ENCODE data around the gene MAS1.

MAS1 gene

DNA sequence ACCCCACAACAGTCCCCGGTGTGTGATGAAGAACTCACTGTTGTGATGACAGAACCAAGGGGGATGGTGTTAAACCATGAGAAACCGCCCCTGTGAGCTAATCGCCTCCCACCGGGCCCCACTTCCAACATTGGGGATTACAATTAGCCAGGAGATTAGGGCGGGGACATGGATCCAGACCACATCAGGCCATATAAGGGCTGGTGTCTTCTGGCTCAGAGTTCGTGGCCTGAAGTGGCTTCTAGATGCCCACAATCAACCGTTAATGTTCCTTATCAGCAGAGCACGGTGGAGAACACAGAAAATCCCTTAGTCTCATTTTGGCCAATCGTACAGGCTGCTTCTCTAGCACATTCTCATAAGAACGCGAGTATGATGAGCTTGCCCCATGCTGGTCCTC, 10.9 kb upstream of the MAS1 start:
- DNase-seq (ENCODE audit: low spot score): peak; percentile 49
- TF ChIP-seq, protein P1, sequence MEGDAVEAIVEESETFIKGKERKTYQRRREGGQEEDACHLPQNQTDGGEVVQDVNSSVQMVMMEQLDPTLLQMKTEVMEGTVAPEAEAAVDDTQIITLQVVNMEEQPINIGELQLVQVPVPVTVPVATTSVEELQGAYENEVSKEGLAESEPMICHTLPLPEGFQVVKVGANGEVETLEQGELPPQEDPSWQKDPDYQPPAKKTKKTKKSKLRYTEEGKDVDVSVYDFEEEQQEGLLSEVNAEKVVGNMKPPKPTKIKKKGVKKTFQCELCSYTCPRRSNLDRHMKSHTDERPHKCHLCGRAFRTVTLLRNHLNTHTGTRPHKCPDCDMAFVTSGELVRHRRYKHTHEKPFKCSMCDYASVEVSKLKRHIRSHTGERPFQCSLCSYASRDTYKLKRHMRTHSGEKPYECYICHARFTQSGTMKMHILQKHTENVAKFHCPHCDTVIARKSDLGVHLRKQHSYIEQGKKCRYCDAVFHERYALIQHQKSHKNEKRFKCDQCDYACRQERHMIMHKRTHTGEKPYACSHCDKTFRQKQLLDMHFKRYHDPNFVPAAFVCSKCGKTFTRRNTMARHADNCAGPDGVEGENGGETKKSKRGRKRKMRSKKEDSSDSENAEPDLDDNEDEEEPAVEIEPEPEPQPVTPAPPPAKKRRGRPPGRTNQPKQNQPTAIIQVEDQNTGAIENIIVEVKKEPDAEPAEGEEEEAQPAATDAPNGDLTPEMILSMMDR (IDR thresholded peaks at IDR 0.05): no peak
- H3K4me3 ChIP-seq: no peak overlapping the region
- no peak overlapping the region for H3K27ac ChIP-seq

- Histone ChIP-seq H3K4me3 (no peak overlapping the region), H3K27ac (no peak overlapping the region)
- DNase-seq (ENCODE audit: low spot score): no peak
- TF ChIP-seq, protein P1 (IDR thresholded peaks at IDR 0.05): no peak
Measured at GRCh38 chr6:159880412-159880975, 10.3 kb upstream of the MAS1 start.

DNA sequence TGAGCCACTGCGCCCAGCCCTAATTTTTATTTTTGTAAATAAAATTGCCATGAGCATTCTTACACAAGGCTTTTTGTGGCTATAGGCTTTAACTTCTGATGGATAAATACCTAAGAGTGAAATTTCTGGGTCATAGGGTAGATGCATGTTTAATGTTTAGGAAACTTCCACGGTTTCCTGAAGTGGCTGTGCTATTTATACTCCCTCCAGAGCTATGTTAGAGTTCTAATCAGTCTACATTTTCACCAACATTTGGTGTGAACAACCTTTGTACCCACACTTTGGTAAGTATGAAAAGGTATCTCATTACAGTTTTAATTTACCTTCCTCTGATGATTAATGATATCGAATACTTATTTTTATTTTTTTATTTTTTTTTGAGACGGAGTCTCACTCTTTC, 6.1 kb upstream of the MAS1 start:
- TF ChIP-seq, protein P1 (IDR thresholded peaks at IDR 0.05): no peak
- no peak for DNase-seq (ENCODE audit: low spot score)
- H3K27ac ChIP-seq: no peak overlapping the region
- no peak overlapping the region for H3K4me3 ChIP-seq

DNA sequence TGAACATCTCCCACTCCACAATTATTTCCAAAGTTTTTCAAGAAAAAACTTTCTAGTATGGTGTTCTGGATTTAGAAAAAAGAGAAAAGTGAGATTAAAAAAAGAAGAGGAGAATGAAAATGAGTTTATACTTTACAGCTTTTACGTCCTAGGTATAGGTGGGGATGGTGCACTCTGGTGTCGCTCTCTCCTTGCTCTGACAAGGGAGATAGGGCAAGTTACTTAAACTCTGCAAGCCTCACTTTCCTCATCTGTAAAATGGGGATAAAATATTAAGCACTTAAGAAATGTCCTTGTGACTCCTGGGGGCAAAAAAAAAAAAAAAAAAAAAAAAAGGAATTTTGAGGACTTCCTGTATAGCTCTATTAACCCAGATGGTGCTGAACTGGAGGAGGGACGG, 4.5 kb upstream of the MAS1 start:
- no peak for DNase-seq (ENCODE audit: low spot score)
- no peak overlapping the region for H3K4me3 ChIP-seq
- TF ChIP-seq, protein P1 (IDR thresholded peaks at IDR 0.05): no peak
- no peak overlapping the region for H3K27ac ChIP-seq

DNA sequence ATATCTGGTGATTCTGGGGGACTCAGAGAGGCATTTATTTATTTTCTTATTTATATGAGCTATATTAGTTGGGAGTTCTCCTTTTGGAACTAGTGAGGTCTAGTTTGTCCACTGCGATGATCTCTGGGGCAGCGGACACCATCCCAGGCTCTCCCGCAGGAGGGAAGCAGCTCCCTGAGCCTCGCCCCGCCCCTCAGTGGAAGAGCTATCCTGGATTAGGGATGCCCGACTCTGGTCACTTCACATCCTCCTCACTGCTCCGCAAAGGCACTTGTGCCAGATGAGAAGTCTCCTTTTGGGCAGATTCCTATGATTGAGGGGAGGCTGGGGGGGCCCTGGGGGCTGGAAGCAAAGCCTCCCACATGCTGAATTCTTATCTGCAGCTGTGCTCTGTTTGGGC, 3.6 kb upstream of the MAS1 start:
- Histone ChIP-seq H3K4me3 (no peak overlapping the region), H3K27ac (no peak overlapping the region)
- TF ChIP-seq, protein P1 (IDR thresholded peaks at IDR 0.05): no peak

DNA sequence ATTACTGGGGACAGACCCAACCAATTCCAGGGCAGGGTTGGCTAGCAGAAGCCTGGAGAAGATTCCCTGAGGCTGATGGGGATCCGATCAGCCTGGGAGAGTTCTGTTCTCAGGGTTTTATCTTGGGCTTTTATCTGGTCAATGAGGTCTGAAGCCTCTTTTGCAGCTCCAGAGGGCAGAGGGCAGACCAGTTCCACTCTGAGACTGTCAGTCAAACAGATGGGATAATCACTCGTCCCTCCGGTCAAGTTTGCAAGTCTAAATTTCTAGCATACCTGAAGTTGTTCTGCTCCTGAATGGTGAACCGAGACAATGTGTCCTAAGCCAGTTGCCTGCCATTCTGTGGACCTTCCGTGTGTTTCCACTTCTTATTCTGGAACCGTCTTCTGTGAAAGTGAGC, 3.0 kb upstream of the MAS1 start:
- no peak for DNase-seq (ENCODE audit: low spot score)
- TF ChIP-seq, protein P1 (IDR thresholded peaks at IDR 0.05): no peak
- Histone ChIP-seq H3K4me3 (no peak overlapping the region), H3K27ac (no peak overlapping the region)

More for the DNA sequence above, 3.6 kb upstream of the MAS1 start:
- peak; percentile 61 for DNase-seq (ENCODE audit: low spot score)

- peak; percentile 26 for DNase-seq (ENCODE audit: low spot score)
- no peak overlapping the region for H3K27ac ChIP-seq
- no peak overlapping the region for H3K4me3 ChIP-seq
- TF ChIP-seq, protein P1 (IDR thresholded peaks at IDR 0.05): no peak
Measured at GRCh38 chr6:159890201-159890600, 587 bp upstream of the MAS1 start.

Data from coronary artery (tissue), 2 donors.